NT2/D1 (cell line): ENCODE data around the gene VPS33A.
"Not testable (repeated sequence)": the region's sequence is repeated elsewhere in the genome, so short reads cannot be mapped to it uniquely, and the experiment has no call there.

Experiments
- DNase-seq: peaks from one replicate; pipeline ENCODE4 v3.0.0-alpha.2; 2011; ENCODE audit warnings: low read depth, low spot score
- H3K27me3 ChIP-seq: 2 replicates; pipeline ENCODE4 v1.6.0; 2011; ENCODE audit warnings: mild to moderate bottlenecking; ENCODE audit not compliant: insufficient read length, insufficient read depth
- H3K36me3 ChIP-seq: 2 replicates; pipeline ENCODE4 v1.6.1; 2011; ENCODE audit warnings: mild to moderate bottlenecking, low read length, mixed read lengths; ENCODE audit not compliant: insufficient read depth, insufficient read length
- H3K4me1 ChIP-seq: 2 replicates; pipeline ENCODE4 v1.5.1; 2011; ENCODE audit not compliant: insufficient read depth, insufficient read length
- H3K4me3 ChIP-seq: 2 replicates; pipeline ENCODE4 v1.5.1; 2011; ENCODE audit warnings: low read depth; ENCODE audit not compliant: insufficient read length
- H3K9ac ChIP-seq: 2 replicates; pipeline ENCODE4 v1.6.0; 2011; ENCODE audit warnings: low read depth; ENCODE audit not compliant: insufficient read length
- H3K9me3 ChIP-seq: 2 replicates; pipeline ENCODE4 v1.5.1; 2011; ENCODE audit warnings: mild to moderate bottlenecking, low read length; ENCODE audit not compliant: insufficient read depth
- SUZ12 ChIP-seq: IDR thresholded peaks from 2 replicates; pipeline ENCODE4 v1.6.1; 2011; ENCODE audit not compliant: insufficient read length, insufficient read depth; ENCODE audit errors: extremely low read depth
- YY1 ChIP-seq: IDR thresholded peaks from 2 replicates; pipeline ENCODE4 v1.6.1; 2011; ENCODE audit not compliant: insufficient read length, insufficient read depth
- ZNF274 ChIP-seq: IDR thresholded peaks from 2 replicates; pipeline ENCODE4 v1.6.1; 2011; ENCODE audit warnings: mild to moderate bottlenecking, low read depth, low read length

The VPS33A gene

GRCh38 chr12:122283680-122284079 is 17.4 kb upstream of the VPS33A start:
- H3K27me3 ChIP-seq = no peaks in the 10 kb centered on the region
- no peak overlapping the region for H3K9ac ChIP-seq
- no peak for TF ChIP-seq SUZ12
- no peak for TF ChIP-seq YY1
- no peak for TF ChIP-seq ZNF274
- H3K4me3 ChIP-seq = no peak overlapping the region
- H3K4me1 ChIP-seq = no peaks in the 10 kb centered on the region
- H3K36me3 ChIP-seq = peaks cover 12% of the 10 kb centered on the region
- H3K9me3 ChIP-seq = no peaks in the 10 kb centered on the region
- DNase-seq = no peak

GRCh38 chr12:122282061-122282460 is 15.8 kb upstream of the VPS33A start:
- DNase-seq = no peak
- H3K4me1 ChIP-seq = no peaks in the 10 kb centered on the region
- TF ChIP-seq ZNF274 = no peak
- no peak for TF ChIP-seq SUZ12
- TF ChIP-seq YY1 = no peak
- no peaks in the 10 kb centered on the region for H3K27me3 ChIP-seq
- H3K9me3 ChIP-seq = no peaks in the 10 kb centered on the region
- H3K4me3 ChIP-seq = no peak overlapping the region
- H3K36me3 ChIP-seq = peaks cover 14% of the 10 kb centered on the region
- no peak overlapping the region for H3K9ac ChIP-seq

- no peaks in the 10 kb centered on the region for H3K9me3 ChIP-seq
- TF ChIP-seq SUZ12 (no peak), ZNF274 (no peak), YY1 (no peak)
- DNase-seq = no peak
- H3K27me3 ChIP-seq = no peaks in the 10 kb centered on the region
- H3K36me3 ChIP-seq = peaks cover 29% of the 10 kb centered on the region
- no peaks in the 10 kb centered on the region for H3K4me1 ChIP-seq
- no peak overlapping the region for H3K9ac ChIP-seq
- no peak overlapping the region for H3K4me3 ChIP-seq
Measured at GRCh38 chr12:122276242-122276641, 9.9 kb upstream of the VPS33A start.

- no peaks in the 10 kb centered on the region for H3K4me1 ChIP-seq
Measured at GRCh38 chr12:122275459-122275858, 9.2 kb upstream of the VPS33A start.

GRCh38 chr12:122265886-122266229 is 436 bp downstream of the VPS33A start:
- H3K9me3 ChIP-seq = no peaks in the 10 kb centered on the region
- no peaks in the 10 kb centered on the region for H3K4me1 ChIP-seq
- TF ChIP-seq YY1 = no peak
- TF ChIP-seq SUZ12 = no peak
- TF ChIP-seq ZNF274 = no peak
- peak overlapping the region; percentile 99 for H3K9ac ChIP-seq
- peak overlapping the region; percentile 99 for H3K4me3 ChIP-seq
- DNase-seq = no peak
- H3K27me3 ChIP-seq = no peaks in the 10 kb centered on the region
- peaks cover 37% of the 10 kb centered on the region for H3K36me3 ChIP-seq

More at GRCh38 chr12:122275459-122275858, 9.2 kb upstream of the VPS33A start:
- H3K4me3 ChIP-seq = no peak overlapping the region
- no peaks in the 10 kb centered on the region for H3K9me3 ChIP-seq
- TF ChIP-seq ZNF274 (no peak), SUZ12 (no peak), YY1 (no peak)
- H3K9ac ChIP-seq = no peak overlapping the region
- peaks cover 29% of the 10 kb centered on the region for H3K36me3 ChIP-seq
- DNase-seq = no peak
- no peaks in the 10 kb centered on the region for H3K27me3 ChIP-seq

GRCh38 chr12:122265476-122265875 is 818 bp downstream of the VPS33A start:
- TF ChIP-seq ZNF274 (no peak), YY1 (no peak), SUZ12 (no peak)
- no peaks in the 10 kb centered on the region for H3K4me1 ChIP-seq
- H3K36me3 ChIP-seq = peaks cover 40% of the 10 kb centered on the region
- peak overlapping the region; percentile 99 for H3K4me3 ChIP-seq
- no peaks in the 10 kb centered on the region for H3K9me3 ChIP-seq
- no peaks in the 10 kb centered on the region for H3K27me3 ChIP-seq
- H3K9ac ChIP-seq = peak overlapping the region; percentile 99
- no peak for DNase-seq

- H3K4me3 ChIP-seq, H3K27me3 ChIP-seq, H3K9ac ChIP-seq, H3K9me3 ChIP-seq, DNase-seq, H3K4me1 ChIP-seq: not testable (repeated sequence)
- H3K36me3 ChIP-seq = peaks cover 73% of the 10 kb centered on the region
Measured at GRCh38 chr12:122260735-122261134, 5.6 kb downstream of the VPS33A start.

GRCh38 chr12:122258939-122259338 is 7.4 kb downstream of the VPS33A start:
- H3K36me3 ChIP-seq = peaks cover 66% of the 10 kb centered on the region
- DNase-seq, H3K9ac ChIP-seq, H3K4me1 ChIP-seq, H3K4me3 ChIP-seq, H3K27me3 ChIP-seq, H3K9me3 ChIP-seq: not testable (repeated sequence)

- H3K9me3 ChIP-seq, H3K4me1 ChIP-seq, H3K4me3 ChIP-seq, DNase-seq, H3K9ac ChIP-seq, H3K27me3 ChIP-seq: not testable (repeated sequence)
- H3K36me3 ChIP-seq = peaks cover 64% of the 10 kb centered on the region
Measured at GRCh38 chr12:122258462-122258861, 7.8 kb downstream of the VPS33A start.
